Activated CD8-positive, alpha-beta memory T cell treated with anti-CD3 and anti-CD28 coated beads for 4 hours (primary cell): Measurements from ENCODE around the gene TPSAB1.
"Not testable (repeated sequence)": the region's sequence is repeated elsewhere in the genome, so short reads cannot be mapped to it uniquely, and the experiment has no call there.

Source experiments
- DNase-seq, 2 donors: peaks; one replicate each; pipeline ENCODE4 v3.0.0-alpha.2; 2020; ENCODE audit warnings: low read depth in 2 of 2

Gene TPSAB1

DNA sequence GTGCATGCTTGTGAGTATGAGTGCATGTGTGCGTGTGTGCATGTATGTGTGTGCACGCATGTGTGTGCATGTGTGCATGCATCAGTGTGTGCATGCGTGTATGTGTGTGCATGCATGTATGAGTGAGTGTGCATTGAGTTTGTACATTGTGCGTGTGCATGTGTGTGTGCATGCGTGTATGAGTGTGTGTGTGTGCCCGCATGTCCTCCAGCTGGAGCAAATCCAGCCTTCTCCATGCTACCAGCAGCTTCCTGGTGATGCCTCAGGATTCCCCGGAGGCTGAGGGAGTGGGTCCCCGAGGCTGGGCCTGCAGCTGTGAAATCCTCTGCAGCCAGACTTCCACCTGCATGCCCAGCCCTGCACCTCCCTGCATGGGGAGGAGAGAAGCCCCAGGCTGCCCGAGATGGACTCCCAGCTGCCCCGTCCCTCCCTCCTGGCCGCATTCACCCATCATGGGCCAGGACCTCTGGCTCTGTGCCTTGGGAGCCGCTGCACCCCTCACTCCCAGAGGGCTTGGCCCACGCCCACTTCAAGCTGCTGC is 24.7 kb downstream of the TPSAB1 start:
- no peak for DNase-seq

DNA sequence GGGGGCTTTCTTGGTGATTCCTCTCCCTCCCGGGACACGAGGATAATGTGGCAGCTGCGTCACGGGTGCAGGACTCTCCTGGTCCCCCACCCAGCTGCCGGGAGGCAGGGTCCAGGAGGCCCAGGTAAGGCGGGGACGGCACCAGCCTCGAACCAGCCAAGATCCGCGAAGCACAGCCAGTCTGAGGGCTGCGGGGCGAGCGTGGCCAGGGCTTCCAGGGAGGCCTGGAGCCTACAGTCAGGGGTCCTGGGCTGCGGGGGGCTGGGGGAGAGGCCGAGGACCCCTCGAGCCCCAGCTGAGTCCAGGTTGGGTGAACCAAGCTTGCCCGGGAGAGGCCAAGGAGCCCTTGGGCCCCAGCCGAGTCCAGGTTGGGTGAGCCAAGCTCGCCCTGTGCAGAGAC is 25.3 kb downstream of the TPSAB1 start:
- no peak for DNase-seq

DNA sequence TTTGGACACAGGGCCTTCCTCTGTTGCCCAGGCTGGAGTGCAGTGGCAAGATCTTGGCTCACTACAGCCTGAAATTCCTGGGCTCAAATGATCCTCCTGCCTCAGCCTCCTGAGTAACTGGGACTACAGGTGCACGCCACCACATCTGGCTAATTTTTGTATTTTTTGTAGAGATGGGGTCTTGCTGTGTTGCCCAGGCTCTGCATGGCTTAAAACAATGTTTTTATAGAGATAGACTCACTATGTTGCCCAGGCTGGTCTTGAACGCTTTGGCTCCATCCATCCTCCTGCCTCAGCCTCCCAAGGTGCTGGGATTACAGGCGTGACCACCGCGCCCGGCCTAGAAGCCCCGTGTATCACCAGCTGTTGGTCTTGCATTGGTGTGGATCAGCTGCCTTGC is 28.9 kb downstream of the TPSAB1 start:
- not testable (repeated sequence) for DNase-seq

GRCh38 chr16:1271380-1271723 is 30.8 kb downstream of the TPSAB1 start:
- DNase-seq, result no peak

- DNase-seq, result not testable (repeated sequence)
Observed at GRCh38 chr16:1271724-1272413, 31.4 kb downstream of the TPSAB1 start.

DNA sequence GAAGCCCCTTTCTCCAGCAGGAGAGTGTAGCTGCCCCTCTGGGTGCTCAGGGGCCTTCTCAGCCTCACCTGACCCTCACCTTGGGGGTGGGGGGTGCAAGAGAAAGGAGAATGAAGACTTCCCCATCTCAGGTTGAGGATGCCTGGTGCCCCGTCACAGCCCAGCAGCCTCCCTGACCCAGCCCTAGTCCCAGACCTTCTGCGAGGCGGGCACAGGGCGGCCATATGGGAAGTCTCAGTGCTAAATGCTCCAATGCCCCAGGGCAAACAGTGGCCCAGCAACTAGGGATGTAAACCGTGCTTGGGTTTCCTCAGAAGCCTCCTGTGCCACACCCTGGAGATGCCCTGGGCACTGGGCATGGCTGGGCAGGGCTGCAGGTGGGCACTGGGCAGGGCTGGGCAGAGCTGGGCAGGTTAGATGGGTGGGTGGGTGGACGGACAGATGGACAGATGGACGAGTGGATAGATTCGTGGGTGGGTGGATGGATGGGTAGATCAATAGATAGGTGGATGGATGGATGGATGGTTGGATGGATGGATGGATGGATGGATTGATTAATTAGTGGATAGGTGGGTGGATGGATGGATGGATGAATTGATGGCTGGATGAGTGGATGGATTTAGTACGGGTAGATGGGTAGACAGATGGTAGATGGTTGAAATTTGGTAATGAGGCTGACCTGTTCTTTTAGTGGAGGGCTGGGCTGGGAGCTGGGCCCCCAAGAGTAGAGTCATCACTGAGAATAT is 32.1 kb downstream of the TPSAB1 start:
- no peak for DNase-seq

DNA sequence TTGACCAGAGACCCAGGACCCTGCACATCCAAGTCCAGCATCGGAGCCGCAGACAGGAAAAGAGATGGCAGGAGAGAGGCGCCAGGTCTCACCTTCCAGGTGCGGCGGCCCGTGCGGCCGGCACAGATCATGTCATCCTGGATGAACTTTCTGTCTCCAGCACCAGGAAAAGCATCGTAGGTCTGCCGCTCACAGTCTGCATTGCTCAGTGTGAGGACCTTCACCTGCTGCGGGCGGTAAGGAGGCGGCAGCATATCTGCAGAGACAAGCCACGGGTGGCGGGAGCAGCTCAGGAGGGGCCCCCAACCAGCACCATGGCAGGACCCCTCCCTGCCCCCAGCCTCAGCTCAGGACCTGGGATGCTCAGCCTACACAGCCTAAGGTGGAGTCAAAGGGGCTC is 33.3 kb downstream of the TPSAB1 start:
- no peak for DNase-seq

- DNase-seq, result no peak
Observed at GRCh38 chr16:1274767-1275166, 34.3 kb downstream of the TPSAB1 start.

GRCh38 chr16:1275791-1276579 is 35.5 kb downstream of the TPSAB1 start:
- no peak for DNase-seq

DNA sequence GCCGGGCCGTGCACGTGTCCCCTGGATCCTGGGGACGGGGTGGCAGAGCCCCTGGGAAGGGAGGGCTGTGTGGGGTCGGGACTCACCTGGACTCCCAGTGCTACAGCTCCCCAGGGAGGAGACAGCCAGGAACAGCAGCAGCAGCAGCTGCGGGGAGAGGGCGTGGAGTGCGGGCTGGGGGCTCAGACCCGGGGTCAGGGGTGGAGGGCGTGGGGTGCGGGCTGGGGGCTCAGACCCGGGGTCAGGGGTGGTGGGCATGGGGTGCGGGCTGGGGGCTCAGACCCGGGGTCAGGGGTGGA is 36.0 kb downstream of the TPSAB1 start:
- no peak for DNase-seq

DNA sequence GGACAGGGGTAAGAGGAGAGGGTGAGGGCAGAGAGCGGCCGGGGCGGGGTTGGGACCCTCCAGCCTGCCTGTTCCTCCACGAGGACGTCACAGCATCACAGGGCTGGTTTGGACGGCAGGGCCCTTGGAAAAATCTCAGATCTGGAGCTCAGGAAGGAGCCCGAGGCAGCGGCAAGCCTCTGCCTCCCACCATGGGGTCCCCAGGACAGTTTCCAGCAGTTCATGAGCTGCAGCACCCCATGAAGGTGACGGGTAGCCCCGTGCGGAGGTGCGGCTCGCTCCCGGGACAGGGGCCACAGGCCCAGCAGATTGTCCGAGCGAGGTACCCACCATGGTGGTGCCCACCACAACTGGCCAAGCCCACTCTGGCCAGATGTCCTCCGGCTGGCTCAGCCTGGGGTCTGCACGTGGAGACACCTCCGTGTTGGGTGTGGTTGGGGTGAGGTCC is 36.7 kb downstream of the TPSAB1 start:
- DNase-seq, result no peak

- DNase-seq, result no peak
Observed at GRCh38 chr16:1277617-1278282, 37.2 kb downstream of the TPSAB1 start.

- DNase-seq, result no peak
Observed at GRCh38 chr16:1278477-1278876, 38.0 kb downstream of the TPSAB1 start.

GRCh38 chr16:1279081-1279944 is 38.8 kb downstream of the TPSAB1 start:
- no peak for DNase-seq

GRCh38 chr16:1279945-1280589 is 39.6 kb downstream of the TPSAB1 start:
- DNase-seq, result no peak

DNA sequence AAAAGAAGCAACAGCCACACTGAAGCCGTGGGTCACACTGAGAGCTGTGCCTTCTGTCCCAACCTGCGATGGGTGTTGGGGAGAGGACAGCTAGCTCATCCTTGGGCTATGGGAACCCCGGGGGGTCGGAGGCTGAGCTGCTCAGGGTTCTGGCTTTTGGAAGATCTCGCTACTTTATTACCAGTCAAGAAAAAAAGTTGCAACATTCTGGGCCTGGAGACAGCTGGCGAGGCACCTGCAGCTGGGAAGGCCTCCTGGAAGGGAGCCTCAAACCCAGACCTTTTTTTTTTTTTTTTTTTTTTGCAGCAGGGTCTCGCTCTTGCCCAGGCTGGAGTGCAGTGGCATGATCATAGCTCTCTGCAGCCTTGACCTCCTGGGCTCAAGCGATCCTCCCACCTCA is 40.3 kb downstream of the TPSAB1 start:
- DNase-seq, result no peak

- no peak for DNase-seq
Observed at GRCh38 chr16:1281517-1281916, 41.0 kb downstream of the TPSAB1 start.

GRCh38 chr16:1282324-1282973 is 41.9 kb downstream of the TPSAB1 start:
- no peak for DNase-seq

- no peak for DNase-seq
Observed at GRCh38 chr16:1283296-1283695, 42.8 kb downstream of the TPSAB1 start.

DNA sequence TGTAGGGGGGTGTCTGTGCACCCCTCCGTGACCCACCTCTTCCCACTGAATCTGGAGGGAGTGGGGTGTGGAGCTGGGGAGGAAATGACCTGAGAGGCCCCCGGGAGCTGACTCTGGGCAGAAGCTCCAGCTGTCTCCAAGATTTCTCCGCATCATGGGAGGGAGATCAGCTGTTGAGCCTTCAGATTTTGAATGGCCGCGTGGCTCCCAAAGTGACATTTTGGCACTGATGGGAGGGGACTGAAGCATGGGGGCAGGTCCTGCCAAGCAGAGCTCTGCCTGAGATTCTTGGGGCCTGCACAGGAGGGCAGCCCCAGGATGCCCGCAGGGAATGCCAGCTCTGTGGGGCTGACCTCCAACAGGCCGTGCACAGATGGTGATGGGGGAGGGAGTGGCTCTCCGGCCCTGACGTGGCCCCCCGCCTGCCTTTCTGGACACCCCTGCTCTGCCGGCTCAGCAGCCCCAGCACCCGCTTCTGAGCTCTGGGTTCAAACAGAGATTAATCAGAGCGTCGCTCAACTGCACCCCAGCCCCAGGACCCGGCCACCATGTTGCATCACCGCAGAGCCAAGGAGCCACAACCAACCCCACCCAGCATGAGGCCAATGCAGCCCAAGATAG is 43.6 kb downstream of the TPSAB1 start:
- DNase-seq, result no peak
